ENCODE results near the gene ZNF652.

Gene ZNF652

DNA sequence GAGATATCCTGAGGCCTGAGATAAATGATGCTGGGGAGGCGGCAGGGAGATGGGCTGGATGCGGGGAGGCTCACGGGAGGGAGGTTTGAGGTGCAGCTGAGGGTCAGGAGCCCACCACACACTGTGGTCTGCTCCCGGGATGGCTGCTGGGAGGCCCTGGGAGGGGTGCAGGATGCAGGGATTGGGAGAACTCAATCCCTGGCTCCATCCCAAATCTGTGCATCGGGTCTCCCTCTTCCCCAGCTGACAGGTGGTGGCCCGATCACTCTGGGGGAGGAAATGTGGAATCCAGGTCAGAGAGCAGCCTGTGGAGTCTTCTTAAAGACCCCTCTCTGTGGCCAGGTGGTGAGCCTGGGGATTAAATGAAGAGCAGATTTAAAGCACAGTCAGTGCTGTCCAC, 40.7 kb upstream of the ZNF652 start:
- no peak overlapping the region for H3K27ac ChIP-seq
- TF ChIP-seq, protein P1, sequence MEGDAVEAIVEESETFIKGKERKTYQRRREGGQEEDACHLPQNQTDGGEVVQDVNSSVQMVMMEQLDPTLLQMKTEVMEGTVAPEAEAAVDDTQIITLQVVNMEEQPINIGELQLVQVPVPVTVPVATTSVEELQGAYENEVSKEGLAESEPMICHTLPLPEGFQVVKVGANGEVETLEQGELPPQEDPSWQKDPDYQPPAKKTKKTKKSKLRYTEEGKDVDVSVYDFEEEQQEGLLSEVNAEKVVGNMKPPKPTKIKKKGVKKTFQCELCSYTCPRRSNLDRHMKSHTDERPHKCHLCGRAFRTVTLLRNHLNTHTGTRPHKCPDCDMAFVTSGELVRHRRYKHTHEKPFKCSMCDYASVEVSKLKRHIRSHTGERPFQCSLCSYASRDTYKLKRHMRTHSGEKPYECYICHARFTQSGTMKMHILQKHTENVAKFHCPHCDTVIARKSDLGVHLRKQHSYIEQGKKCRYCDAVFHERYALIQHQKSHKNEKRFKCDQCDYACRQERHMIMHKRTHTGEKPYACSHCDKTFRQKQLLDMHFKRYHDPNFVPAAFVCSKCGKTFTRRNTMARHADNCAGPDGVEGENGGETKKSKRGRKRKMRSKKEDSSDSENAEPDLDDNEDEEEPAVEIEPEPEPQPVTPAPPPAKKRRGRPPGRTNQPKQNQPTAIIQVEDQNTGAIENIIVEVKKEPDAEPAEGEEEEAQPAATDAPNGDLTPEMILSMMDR (IDR thresholded peaks at IDR 0.05), result no peak

DNA sequence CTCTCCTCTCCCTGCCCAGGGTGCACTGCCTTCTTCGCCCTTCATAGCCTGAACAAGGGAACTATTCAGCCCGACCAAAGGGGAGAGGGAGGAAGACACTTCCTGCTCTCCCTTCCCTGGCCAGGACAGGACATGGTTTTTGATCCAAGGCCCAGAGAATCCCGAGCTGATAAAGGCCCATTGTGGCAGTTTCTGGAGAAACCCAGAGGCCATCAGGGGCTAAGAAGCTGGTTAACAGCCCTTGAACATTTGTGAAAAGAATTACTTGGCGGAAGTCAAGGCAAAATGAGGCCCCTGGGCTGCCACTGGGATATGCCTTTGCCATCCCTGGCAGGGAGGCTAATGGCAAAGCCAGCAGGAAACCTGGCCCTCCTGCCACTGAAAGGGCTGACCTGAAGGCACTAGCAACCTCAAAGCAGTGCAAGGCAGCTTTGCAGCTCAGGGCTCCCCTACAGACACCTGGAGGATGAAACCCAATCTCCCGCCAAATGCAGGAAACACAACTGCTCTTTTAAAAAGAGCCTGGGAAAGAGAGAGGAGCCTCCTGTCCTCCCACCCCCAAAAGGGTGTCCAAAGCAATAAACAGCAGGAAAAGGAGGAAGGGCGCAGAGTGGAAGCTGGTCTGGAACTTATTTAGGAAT, 40.0 kb upstream of the ZNF652 start:
- no peak overlapping the region for H2AFZ ChIP-seq
- H3K4me3 ChIP-seq (ENCODE audit: low read depth, low read length), result no peak overlapping the region
- H3K27me3 ChIP-seq (ENCODE audit: control insufficient read depth, insufficient read depth, low read length), result no peaks in the 10 kb centered on the region
- TF ChIP-seq, protein P1 (IDR thresholded peaks at IDR 0.05), result no peak
- H3K79me2 ChIP-seq, result no peaks in the 10 kb centered on the region
- H3K9me3 ChIP-seq (ENCODE audit: control insufficient read depth, low read length), result no peaks in the 10 kb centered on the region
- no peaks in the 10 kb centered on the region for H3K36me3 ChIP-seq (ENCODE audit: control insufficient read depth, insufficient read depth, low read length)
- no peak overlapping the region for H3K9ac ChIP-seq
- no peaks in the 10 kb centered on the region for H3K4me1 ChIP-seq
- no peak overlapping the region for H3K27ac ChIP-seq
- H3K4me2 ChIP-seq (ENCODE audit: low read length), result no peak overlapping the region

More for the DNA sequence above, 40.7 kb upstream of the ZNF652 start:
- no peak overlapping the region for H2AFZ ChIP-seq
- H3K79me2 ChIP-seq, result no peaks in the 10 kb centered on the region
- no peak overlapping the region for H3K4me2 ChIP-seq (ENCODE audit: low read length)
- no peak overlapping the region for H3K4me3 ChIP-seq (ENCODE audit: low read depth, low read length)
- H3K9me3 ChIP-seq (ENCODE audit: control insufficient read depth, low read length), result no peaks in the 10 kb centered on the region
- no peaks in the 10 kb centered on the region for H3K27me3 ChIP-seq (ENCODE audit: control insufficient read depth, insufficient read depth, low read length)
- no peaks in the 10 kb centered on the region for H3K36me3 ChIP-seq (ENCODE audit: control insufficient read depth, insufficient read depth, low read length)
- no peaks in the 10 kb centered on the region for H3K4me1 ChIP-seq
- H3K9ac ChIP-seq, result no peak overlapping the region

DNA sequence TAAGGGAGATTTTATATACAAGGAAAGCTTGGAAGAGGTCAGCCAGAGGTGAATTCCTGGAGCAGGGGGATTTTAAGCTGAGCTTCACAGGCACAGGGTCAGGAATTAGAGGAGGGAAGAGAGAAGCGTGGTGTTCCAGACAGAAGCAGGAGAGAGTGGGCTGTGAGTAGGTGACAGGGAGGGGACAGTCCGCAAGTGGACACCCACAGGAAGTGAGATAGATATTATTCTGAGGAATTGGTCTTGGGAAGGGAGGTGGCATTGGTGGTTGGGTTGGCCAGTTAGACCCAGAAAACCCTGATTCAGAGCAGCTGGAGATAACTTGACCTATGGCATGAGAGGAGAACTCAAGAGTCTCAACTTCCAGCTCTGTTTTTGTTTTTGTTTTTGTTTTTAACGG, 37.9 kb upstream of the ZNF652 start:
- no peaks in the 10 kb centered on the region for H3K36me3 ChIP-seq (ENCODE audit: control insufficient read depth, insufficient read depth, low read length)
- H3K9me3 ChIP-seq (ENCODE audit: control insufficient read depth, low read length), result no peaks in the 10 kb centered on the region
- no peak overlapping the region for H3K4me3 ChIP-seq (ENCODE audit: low read depth, low read length)
- TF ChIP-seq, protein P1 (IDR thresholded peaks at IDR 0.05), result no peak
- H3K79me2 ChIP-seq, result no peaks in the 10 kb centered on the region
- no peaks in the 10 kb centered on the region for H3K4me1 ChIP-seq
- H3K27me3 ChIP-seq (ENCODE audit: control insufficient read depth, insufficient read depth, low read length), result no peaks in the 10 kb centered on the region
- no peak overlapping the region for H3K27ac ChIP-seq
- H2AFZ ChIP-seq, result no peak overlapping the region
- no peak overlapping the region for H3K4me2 ChIP-seq (ENCODE audit: low read length)
- H3K9ac ChIP-seq, result no peak overlapping the region

DNA sequence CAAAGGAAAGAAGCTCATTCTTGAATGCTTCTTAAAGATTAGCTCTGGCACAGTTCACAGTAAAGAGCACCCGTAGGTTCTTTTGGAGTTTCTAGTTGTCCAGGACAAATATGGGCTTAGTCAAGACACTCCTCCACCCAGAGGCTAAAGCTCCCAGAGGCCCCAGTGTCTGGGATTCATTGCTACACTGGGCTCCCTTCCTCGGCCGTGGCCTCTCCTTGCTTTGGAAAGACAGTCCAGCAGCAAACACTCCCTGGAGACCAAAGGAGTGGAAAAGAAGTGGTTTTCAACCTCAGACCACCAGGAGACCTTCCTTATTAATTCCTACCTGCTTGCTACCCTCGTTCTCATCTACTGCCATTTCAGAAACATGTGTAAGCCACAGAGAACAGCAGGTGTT, 35.5 kb upstream of the ZNF652 start:
- no peak overlapping the region for H3K27ac ChIP-seq
- no peaks in the 10 kb centered on the region for H3K36me3 ChIP-seq (ENCODE audit: control insufficient read depth, insufficient read depth, low read length)
- H3K4me3 ChIP-seq (ENCODE audit: low read depth, low read length), result no peak overlapping the region
- H3K27me3 ChIP-seq (ENCODE audit: control insufficient read depth, insufficient read depth, low read length), result no peaks in the 10 kb centered on the region
- TF ChIP-seq, protein P1 (IDR thresholded peaks at IDR 0.05), result no peak
- no peaks in the 10 kb centered on the region for H3K9me3 ChIP-seq (ENCODE audit: control insufficient read depth, low read length)
- H3K4me1 ChIP-seq, result no peaks in the 10 kb centered on the region
- no peak overlapping the region for H3K4me2 ChIP-seq (ENCODE audit: low read length)
- no peak overlapping the region for H3K9ac ChIP-seq
- H2AFZ ChIP-seq, result no peak overlapping the region
- no peaks in the 10 kb centered on the region for H3K79me2 ChIP-seq
